Activated B cell treated with CpG ODN at 0.5 μM for 24 hours (primary cell): ENCODE measurements around the gene ADGRB2. TPM values are rescaled to one million over a fixed set of nuclear protein-coding genes. Genes with fewer than 3 reads are reported as not detected.

ENCODE experiments used
- ATAC-seq: fragments of 200-7000 bp; cut with Tn5 transposase; one replicate; pipeline ENCODE4 v1.10.0; 2021; ENCODE audit warnings: low read depth, mild to moderate bottlenecking, moderate library complexity
- CTCF ChIA-PET: fragments of 350-600 bp; sonication (Branson Sonifier 250); formaldehyde crosslinking; loops from one replicate; lab custom pipeline; 2021; ENCODE audit warnings: antibody characterized with exemption; lab: Charles Lee
- POLR2A ChIA-PET: fragments of 350-600 bp; sonication (Branson Sonifier 250); formaldehyde crosslinking; loops from one replicate; lab custom pipeline; 2021; ENCODE audit warnings: antibody characterized with exemption; lab: Charles Lee
- DNase-seq: peaks from one replicate; pipeline ENCODE4 v3.0.0; 2022
- H3K27ac Mint-ChIP-seq: one replicate; pipeline ENCODE4 v1.8.0; 2020; ENCODE audit warnings: mixed read lengths
- H3K27me3 Mint-ChIP-seq: one replicate; pipeline ENCODE4 v1.8.0; 2021; ENCODE audit warnings: mixed read lengths
- H3K36me3 Mint-ChIP-seq: one replicate; pipeline ENCODE4 v1.8.0; 2021; ENCODE audit warnings: low read depth, mixed read lengths
- H3K4me1 Mint-ChIP-seq: one replicate; pipeline ENCODE4 v1.8.0; 2021; ENCODE audit warnings: mixed read lengths
- H3K4me3 Mint-ChIP-seq: one replicate; pipeline ENCODE4 v1.8.0; 2020; ENCODE audit warnings: mild to moderate bottlenecking, mixed read lengths
- H3K9me3 Mint-ChIP-seq: one replicate; pipeline ENCODE4 v1.8.0; 2020; ENCODE audit warnings: mixed read lengths
- CTCF ChIP-seq: fragments of 200-600 bp; IDR thresholded peaks from one replicate; pipeline ENCODE4 v1.8.0; 2022; ENCODE audit warnings: antibody characterized with exemption, mild to moderate bottlenecking
- intact Hi-C: fragments of 100-400 bp; cut with micrococcal nuclease; formaldehyde crosslinking; loops from one replicate; pipeline ENCODE4 v1.15.1; 2024
- total RNA-seq: library from RNA; stranded (reverse); gene quantifications from 2 replicates; pipeline ENCODE4 v1.2.3, GENCODE V29; 2022

ADGRB2 gene
- total RNA-seq, 1 donor from 2014 or later, result 6.3 TPM

GRCh38 chr1:31802190-31803150, 38.3 kb upstream of the ADGRB2 start:
- Mint-ChIP-seq H3K4me3 (no peak overlapping the region), H3K36me3 (no peaks in the 10 kb centered on the region), H3K4me1 (peaks cover 15% of the 10 kb centered on the region), H3K27me3 (peaks cover 8% of the 10 kb centered on the region), H3K27ac (no peak overlapping the region), H3K9me3 (no peaks in the 10 kb centered on the region)
- ChIA-PET POLR2A (no interaction called here), CTCF (interaction anchor here (1.2 kb wide), 1 partner anchor 10 kb away, joined by 3 read pairs; no protein-coding TSS in a partner anchor)
- DNase-seq (no peak), ATAC-seq (no peak)
- intact Hi-C loops, result no loop called here
- no peak for TF ChIP-seq CTCF

GRCh38 chr1:31801458-31801857, 37.3 kb upstream of the ADGRB2 start:
- DNase-seq (no peak), ATAC-seq (no peak)
- peaks cover 11% of the 10 kb centered on the region for H3K27me3 Mint-ChIP-seq
- H3K36me3 Mint-ChIP-seq, result no peaks in the 10 kb centered on the region
- H3K4me3 Mint-ChIP-seq, result no peak overlapping the region
- no peak for TF ChIP-seq CTCF
- H3K9me3 Mint-ChIP-seq, result no peaks in the 10 kb centered on the region
- POLR2A ChIA-PET, result no interaction called here
- H3K4me1 Mint-ChIP-seq, result peaks cover 15% of the 10 kb centered on the region
- no peak overlapping the region for H3K27ac Mint-ChIP-seq
- CTCF ChIA-PET, result interaction anchor here (1.2 kb wide), 1 partner anchor 11 kb away, joined by 3 read pairs; no protein-coding TSS in a partner anchor
- intact Hi-C loops, result no loop called here

- no peak overlapping the region for H3K4me3 Mint-ChIP-seq
- intact Hi-C loops, result no loop called here
- POLR2A ChIA-PET, result no interaction called here
- peaks cover 15% of the 10 kb centered on the region for H3K4me1 Mint-ChIP-seq
- H3K27me3 Mint-ChIP-seq, result peaks cover 13% of the 10 kb centered on the region
- no peak for ATAC-seq
- no peak for TF ChIP-seq CTCF
- H3K9me3 Mint-ChIP-seq, result no peaks in the 10 kb centered on the region
- no peak for DNase-seq
- CTCF ChIA-PET, result no interaction called here
- no peaks in the 10 kb centered on the region for H3K36me3 Mint-ChIP-seq
- H3K27ac Mint-ChIP-seq, result no peak overlapping the region
Observed at GRCh38 chr1:31800674-31800967, 36.5 kb upstream of the ADGRB2 start.

GRCh38 chr1:31799895-31800673, 35.9 kb upstream of the ADGRB2 start:
- no peak for ATAC-seq
- no peak overlapping the region for H3K27ac Mint-ChIP-seq
- peaks cover 14% of the 10 kb centered on the region for H3K27me3 Mint-ChIP-seq
- CTCF ChIA-PET, result no interaction called here
- POLR2A ChIA-PET, result no interaction called here
- peaks cover 15% of the 10 kb centered on the region for H3K4me1 Mint-ChIP-seq
- H3K9me3 Mint-ChIP-seq, result no peaks in the 10 kb centered on the region
- no peak overlapping the region for H3K4me3 Mint-ChIP-seq
- intact Hi-C loops, result no loop called here
- no peak for DNase-seq
- no peak for TF ChIP-seq CTCF
- no peaks in the 10 kb centered on the region for H3K36me3 Mint-ChIP-seq
